GM19468 (cell line): Measurements from ENCODE around the gene TECTA.

Source experiments
- ATAC-seq: cut with Tn5 transposase; IDR thresholded peaks from one replicate; pipeline ENCODE4 v1.9.1; 2021; ENCODE audit warnings: mild to moderate bottlenecking, moderate library complexity, moderate number of reproducible peaks; ENCODE audit not compliant: unreplicated experiment; ENCODE audit errors: extremely low read depth

Gene TECTA

GRCh38 chr11:121100943-121101342 lies at the start of gene TECTA:
TSS of gene TECTA (plus strand) at chr11:121101243. CDS start at chr11:121102666, 1,423 bp downstream.
- no peak for ATAC-seq

GRCh38 chr11:121053244-121053643 lies 47.8 kb upstream of the TECTA start:
- no peak for ATAC-seq

GRCh38 chr11:121054266-121054665 lies 46.8 kb upstream of the TECTA start:
- ATAC-seq, result no peak

GRCh38 chr11:121055076-121055475 lies 46.0 kb upstream of the TECTA start:
- ATAC-seq, result no peak

GRCh38 chr11:121057922-121058321 lies 43.1 kb upstream of the TECTA start:
- ATAC-seq, result no peak

GRCh38 chr11:121058941-121059340 lies 42.1 kb upstream of the TECTA start:
- no peak for ATAC-seq

GRCh38 chr11:121059605-121060004 lies 41.4 kb upstream of the TECTA start:
- ATAC-seq, result peak; percentile 78

GRCh38 chr11:121063728-121064127 lies 37.3 kb upstream of the TECTA start:
- no peak for ATAC-seq

- no peak for ATAC-seq
These were observed 34.4 kb upstream of the TECTA start for GRCh38 chr11:121066623-121067022.

GRCh38 chr11:121067026-121067425 lies 34.0 kb upstream of the TECTA start:
- no peak for ATAC-seq

GRCh38 chr11:121067453-121067852 lies 33.6 kb upstream of the TECTA start:
- no peak for ATAC-seq

- no peak for ATAC-seq
These were observed 32.9 kb upstream of the TECTA start for GRCh38 chr11:121067962-121068647.

- ATAC-seq, result no peak
These were observed 32.3 kb upstream of the TECTA start for GRCh38 chr11:121068787-121069186.

- ATAC-seq, result no peak
These were observed 29.8 kb upstream of the TECTA start for GRCh38 chr11:121070951-121071845.

- ATAC-seq, result no peak
These were observed 29.1 kb upstream of the TECTA start for GRCh38 chr11:121071846-121072450.

GRCh38 chr11:121081321-121081720 lies 19.7 kb upstream of the TECTA start:
- ATAC-seq, result no peak

- ATAC-seq, result no peak
These were observed 18.8 kb upstream of the TECTA start for GRCh38 chr11:121082219-121082618.

- no peak for ATAC-seq
These were observed 18.4 kb upstream of the TECTA start for GRCh38 chr11:121082670-121083069.

GRCh38 chr11:121086866-121087265 lies 14.2 kb upstream of the TECTA start:
- ATAC-seq, result no peak

GRCh38 chr11:121089566-121089965 lies 11.5 kb upstream of the TECTA start:
- no peak for ATAC-seq

GRCh38 chr11:121090145-121090721 lies 10.8 kb upstream of the TECTA start:
- no peak for ATAC-seq
